Measurements from ENCODE around the gene TDO2.

The TDO2 gene

GRCh38 chr4:155953151-155954117, 49.9 kb downstream of the TDO2 start, which contains the start of gene CTSO:
Gene CTSO, minus strand, starts transcription at chr4:155953866. Its CDS starts 19 bp downstream, at chr4:155953847.
- peak; percentile 48 to 56 (median 53) for DNase-seq (ENCODE audit: low read depth in 3 of 3)

- no peak for DNase-seq (ENCODE audit: low read depth in 3 of 3)
These were observed 50.7 kb downstream of the TDO2 start for GRCh38 chr4:155954118-155954685.

- DNase-seq (ENCODE audit: low read depth in 3 of 3) = no peak
These were observed 51.4 kb downstream of the TDO2 start for GRCh38 chr4:155954939-155955338.

- DNase-seq (ENCODE audit: low read depth in 3 of 3) = no peak
These were observed 53.0 kb downstream of the TDO2 start for GRCh38 chr4:155956461-155956860.

- no peak for DNase-seq (ENCODE audit: low read depth in 3 of 3)
These were observed 55.9 kb downstream of the TDO2 start for GRCh38 chr4:155959417-155959816.

GRCh38 chr4:155960522-155960921, 57.0 kb downstream of the TDO2 start:
- no peak for DNase-seq (ENCODE audit: low read depth in 3 of 3)

- DNase-seq (ENCODE audit: low read depth in 3 of 3) = no peak
These were observed 58.1 kb downstream of the TDO2 start for GRCh38 chr4:155961575-155961974.

GRCh38 chr4:155962767-155963166, 59.3 kb downstream of the TDO2 start:
- no peak for DNase-seq (ENCODE audit: low read depth in 3 of 3)

GRCh38 chr4:155964016-155964891, 60.8 kb downstream of the TDO2 start:
- no peak for DNase-seq (ENCODE audit: low read depth in 3 of 3)

- no peak for DNase-seq (ENCODE audit: low read depth in 3 of 3)
These were observed 62.7 kb downstream of the TDO2 start for GRCh38 chr4:155966171-155966570.

GRCh38 chr4:155966731-155967395, 63.4 kb downstream of the TDO2 start:
- no peak for DNase-seq (ENCODE audit: low read depth in 3 of 3)
